Uterus (tissue), 4 donors: ENCODE data around the gene EIF1AD. TPM values are rescaled to one million over a fixed set of nuclear protein-coding genes. Genes with fewer than 3 reads are reported as not detected.

ENCODE experiments used
- DNase-seq, 2 donors: peaks; one replicate each; pipeline ENCODE4 v3.0.0-alpha.2; 2019 to 2020
- H3K27ac ChIP-seq, 2 donors: fragments of 200-600 bp; sonication (generic); 1 replicate in 1 of 2; 2 replicates in 1 of 2; pipeline ENCODE4 v1.5.1; 2016 to 2018
- H3K27me3 ChIP-seq, 2 donors: fragments of 200-600 bp; sonication (generic); one replicate each; pipeline ENCODE4 v1.5.1; 2018 to 2019; ENCODE audit warnings: control low read depth in 1 of 2
- H3K36me3 ChIP-seq, 2 donors: fragments of 200-600 bp; sonication (generic); one replicate each; pipeline ENCODE4 v1.5.1; 2019; ENCODE audit warnings: control low read depth in 1 of 2
- H3K4me1 ChIP-seq, 2 donors: fragments of 200-600 bp; sonication (generic); one replicate each; pipeline ENCODE4 v1.5.1; 2018 to 2019; ENCODE audit warnings: control low read depth in 1 of 2
- H3K4me3 ChIP-seq, 2 donors: fragments of 200-600 bp; sonication (generic); 1 replicate in 1 of 2; 2 replicates in 1 of 2; pipeline ENCODE4 v1.5.1; 2018 to 2019; ENCODE audit warnings: mild to moderate bottlenecking in 1 of 2
- H3K9me3 ChIP-seq, 2 donors: fragments of 200-600 bp; sonication (generic); one replicate each; pipeline ENCODE4 v1.5.1; 2019; ENCODE audit warnings: control low read depth in 1 of 2
- CTCF ChIP-seq, 4 experiments: fragments of 200-600 bp in 2 of 4; fragments of 450-650 bp in 2 of 4; sonication (generic) in 2 of 4; IDR thresholded peaks; one replicate each; pipeline ENCODE4 v1.5.1; 2016 to 2019; ENCODE audit warnings: antibody characterized with exemption in 4 of 4, mild to moderate bottlenecking in 2 of 4, moderate library complexity in 1 of 4
- POLR2A ChIP-seq, 2 donors: fragments of 450-650 bp; IDR thresholded peaks; one replicate each; pipeline ENCODE4 v1.6.1; 2016; ENCODE audit warnings: antibody characterized with exemption in 2 of 2, mild to moderate bottlenecking in 1 of 2, moderate library complexity in 1 of 2
- intact Hi-C: fragments of 100-400 bp; cut with DNase I; formaldehyde crosslinking; loops from one replicate; pipeline ENCODE4 v1.15.1; 2023; ENCODE audit warnings: low total_unique reads
- total RNA-seq, 4 donors: library from RNA; depleted of rRNA in 3 of 4; stranded (reverse); fragments of >200 nt in 3 of 4; gene quantifications; one replicate each; pipeline versions ENCODE4 v1.1.0 to v1.2.4, GENCODE V29; 2014 to 2023
- donor health status: DM: yes; HTN: yes; CAD: no.

Gene EIF1AD
- total RNA-seq, 4 donors from 2014 or later = 15.6 to 38.2 (median 33.1) TPM

DNA sequence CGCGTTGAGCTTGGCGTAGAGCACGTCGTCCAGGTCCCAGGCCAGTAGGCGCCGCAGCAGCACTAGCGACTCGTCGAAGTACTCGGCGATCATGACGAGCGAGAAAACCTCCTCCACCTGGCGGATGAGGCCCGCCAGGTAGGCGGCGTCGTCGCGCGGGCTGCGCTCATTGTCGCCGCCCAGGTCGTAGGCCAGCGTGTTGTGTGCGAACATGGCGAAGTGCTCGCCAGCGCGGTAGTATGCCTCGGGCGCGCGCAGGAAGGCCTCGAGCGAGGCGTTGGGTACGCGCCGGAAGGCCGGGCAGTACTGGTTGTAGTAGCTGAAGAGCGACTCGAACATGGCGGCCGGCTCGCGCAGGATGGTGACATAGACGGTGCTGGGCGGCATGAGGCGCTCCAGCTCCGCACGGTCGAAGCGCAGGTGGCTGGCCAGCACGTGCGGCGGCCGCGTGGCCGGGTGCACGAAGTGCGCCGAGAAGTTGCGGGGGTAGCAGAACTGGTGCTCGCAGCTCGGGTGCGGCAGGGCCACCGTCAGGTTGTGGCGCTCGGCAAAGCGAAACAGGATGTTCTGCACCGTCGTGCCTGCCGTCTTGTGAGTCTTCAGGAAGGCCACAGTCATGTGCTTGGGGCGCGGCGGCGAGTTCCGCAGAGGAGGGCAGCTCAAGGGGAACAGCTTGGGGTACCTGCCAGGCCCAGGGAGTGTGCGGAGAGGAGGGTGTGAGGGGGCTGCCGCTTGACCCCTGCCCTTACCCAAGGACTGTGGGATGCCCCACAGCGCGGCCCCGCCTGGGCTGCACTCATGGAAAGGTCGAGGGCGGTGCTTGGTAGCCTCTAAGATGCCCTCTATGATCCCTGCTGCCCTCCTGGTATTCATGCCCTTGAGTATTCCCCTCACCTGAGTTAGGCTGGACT, 41.3 kb upstream of the EIF1AD start:
- Histone ChIP-seq H3K4me3 (no peak overlapping the region), H3K27ac (no peak overlapping the region), H3K27me3 (no peaks in the 10 kb centered on the region), H3K36me3 (no peaks in the 10 kb centered on the region), H3K9me3 (no peaks in the 10 kb centered on the region), H3K4me1 (no peaks in the 10 kb centered on the region)
- TF ChIP-seq CTCF (IDR thresholded peaks at IDR 0.05) (no peak), POLR2A (IDR thresholded peaks at IDR 0.05) (no peak)
- DNase-seq = no peak
- intact Hi-C loops = no loop called here

DNA sequence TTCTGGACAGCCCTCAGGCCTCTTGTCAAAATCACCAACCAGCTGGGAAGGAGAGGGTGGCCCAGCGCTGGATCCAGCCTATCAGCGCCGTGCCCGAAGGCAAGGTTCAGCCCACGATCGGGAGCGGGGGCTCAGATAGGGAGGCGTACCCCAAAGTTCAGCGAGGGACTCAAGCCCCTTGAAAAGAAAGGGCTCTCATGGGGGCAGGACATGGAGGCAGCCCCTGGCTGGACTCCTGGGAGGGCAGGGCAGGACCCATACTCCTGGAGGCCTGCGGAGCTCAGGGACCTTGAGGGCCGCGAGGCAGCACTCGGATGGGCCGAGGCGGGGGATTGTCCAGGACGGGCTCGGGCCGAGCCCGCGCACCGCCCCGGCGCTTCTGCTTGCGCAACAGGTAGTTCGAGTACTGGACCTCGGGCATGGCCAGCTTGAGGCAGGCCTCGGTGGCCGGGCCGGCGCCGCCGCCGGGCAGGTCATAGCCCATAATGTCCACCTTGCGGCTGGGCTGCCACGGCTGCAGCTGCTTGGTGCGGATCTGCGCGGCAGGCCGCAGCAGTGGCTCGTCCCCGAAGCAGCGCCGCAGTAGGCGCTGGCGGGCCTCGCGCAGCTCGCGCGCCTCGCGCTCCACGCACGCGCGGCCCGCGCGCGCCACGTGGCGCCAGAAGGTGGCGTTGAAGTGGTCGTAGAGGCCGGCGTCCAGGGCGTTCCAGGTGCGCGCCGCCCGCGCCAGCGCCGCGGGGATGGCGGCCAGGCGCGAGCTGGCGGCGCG, 40.5 kb upstream of the EIF1AD start:
- H3K36me3 ChIP-seq = no peaks in the 10 kb centered on the region
- no peaks in the 10 kb centered on the region for H3K9me3 ChIP-seq
- no peaks in the 10 kb centered on the region for H3K4me1 ChIP-seq
- intact Hi-C loops = no loop called here
- no peak overlapping the region for H3K4me3 ChIP-seq
- no peak for DNase-seq
- H3K27ac ChIP-seq = no peak overlapping the region
- H3K27me3 ChIP-seq = no peaks in the 10 kb centered on the region
- TF ChIP-seq CTCF (IDR thresholded peaks at IDR 0.05) (no peak), POLR2A (IDR thresholded peaks at IDR 0.05) (no peak)

DNA sequence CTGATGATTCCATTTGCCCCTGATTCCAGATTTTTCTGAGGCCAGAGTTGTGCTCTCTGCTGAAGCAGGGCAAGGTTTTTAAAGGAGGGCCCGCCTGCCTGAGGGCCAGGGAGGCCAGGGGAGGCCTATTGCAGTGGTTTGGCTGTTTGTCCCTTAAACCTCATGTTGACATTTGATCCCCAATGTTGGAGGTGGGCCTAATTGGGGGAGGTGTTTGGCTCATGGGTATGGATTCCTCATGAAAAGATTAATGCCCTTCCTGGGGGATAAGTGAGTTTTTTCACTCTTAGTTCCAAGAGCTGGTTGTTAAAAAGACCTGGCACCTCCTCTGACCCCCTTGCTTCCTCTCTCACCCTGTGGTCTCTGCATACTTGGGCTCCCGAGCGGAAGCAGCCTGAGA, 37.8 kb upstream of the EIF1AD start:
- no peaks in the 10 kb centered on the region for H3K27me3 ChIP-seq
- DNase-seq = no peak
- H3K4me3 ChIP-seq = no peak overlapping the region
- H3K36me3 ChIP-seq = no peaks in the 10 kb centered on the region
- H3K4me1 ChIP-seq = no peaks in the 10 kb centered on the region
- TF ChIP-seq POLR2A (IDR thresholded peaks at IDR 0.05) (no peak), CTCF (IDR thresholded peaks at IDR 0.05) (no peak)
- intact Hi-C loops = no loop called here
- no peak overlapping the region for H3K27ac ChIP-seq
- no peaks in the 10 kb centered on the region for H3K9me3 ChIP-seq

GRCh38 chr11:66037327-66037726, 35.4 kb upstream of the EIF1AD start:
- no peaks in the 10 kb centered on the region for H3K27me3 ChIP-seq
- intact Hi-C loops = no loop called here
- no peaks in the 10 kb centered on the region for H3K9me3 ChIP-seq
- DNase-seq = no peak
- TF ChIP-seq CTCF (IDR thresholded peaks at IDR 0.05) (no peak), POLR2A (IDR thresholded peaks at IDR 0.05) (no peak)
- no peaks in the 10 kb centered on the region for H3K4me1 ChIP-seq
- no peak overlapping the region for H3K27ac ChIP-seq
- H3K36me3 ChIP-seq = no peaks in the 10 kb centered on the region
- no peak overlapping the region for H3K4me3 ChIP-seq

DNA sequence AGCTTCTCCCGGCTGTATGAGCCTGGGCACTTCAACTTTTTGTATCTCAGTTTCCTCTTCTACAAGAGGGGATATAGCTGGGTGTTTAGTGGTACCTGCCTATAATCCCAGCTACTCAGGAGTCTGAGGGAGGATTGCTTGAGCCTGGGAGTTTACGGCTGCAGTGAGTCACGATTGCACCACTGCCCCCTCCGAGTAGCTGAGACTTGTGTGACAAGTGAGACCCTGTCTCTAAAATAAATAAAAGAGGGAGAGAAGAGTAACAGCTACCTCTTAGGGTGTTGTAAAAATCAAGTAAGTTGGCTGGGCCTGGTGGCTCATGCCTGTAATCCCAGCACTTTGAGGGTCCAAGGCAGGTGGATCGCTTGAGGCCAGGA, 34.4 kb upstream of the EIF1AD start:
- Histone ChIP-seq H3K36me3 (no peaks in the 10 kb centered on the region), H3K4me1 (no peaks in the 10 kb centered on the region), H3K27me3 (no peaks in the 10 kb centered on the region), H3K4me3 (no peak overlapping the region), H3K9me3 (no peaks in the 10 kb centered on the region), H3K27ac (no peak overlapping the region)
- no peak for DNase-seq
- intact Hi-C loops = no loop called here
- no peak for TF ChIP-seq CTCF (IDR thresholded peaks at IDR 0.05)
- TF ChIP-seq POLR2A (IDR thresholded peaks at IDR 0.05) = no peak
